ENCODE data around the gene NFIB.

GRCh38 chr9:14086495-14086894 lies 227.4 kb downstream of the NFIB start:
- TF ChIP-seq CTCF (IDR thresholded peaks at IDR 0.05): no peak
- no peak for TF ChIP-seq POLR2A (IDR thresholded peaks at IDR 0.05)

Data from uterus (tissue), 2 donors.